DND-41 (cell line): ENCODE data around the gene C2CD3.
"Not testable (repeated sequence)": the region's sequence is repeated elsewhere in the genome, so short reads cannot be mapped to it uniquely, and the experiment has no call there.

Experiments
- ATAC-seq: fragments of 200-7000 bp; cut with Tn5 transposase; 3 replicates; pipeline ENCODE4 v1.9.1; 2021; ENCODE audit warnings: low read depth; ENCODE audit not compliant: insufficient read depth
- DNase-seq: peaks from one replicate; pipeline ENCODE4 v3.0.0-alpha.2; 2020
- H2AFZ ChIP-seq: 2 replicates; pipeline ENCODE4 v1.6.0; 2012; ENCODE audit warnings: low read depth, low read length
- H3K27ac ChIP-seq: 2 replicates; pipeline ENCODE4 v1.5.1; 2012; ENCODE audit warnings: low read length, inconsistent platforms
- H3K27me3 ChIP-seq: fragments of 200-600 bp; sonication (generic); 2 replicates; pipeline ENCODE4 v1.6.0; 2012; ENCODE audit warnings: low read length, mild to moderate bottlenecking, inconsistent platforms; ENCODE audit not compliant: insufficient read depth, poor library complexity
- H3K36me3 ChIP-seq: 2 replicates; pipeline ENCODE4 v1.5.1; 2012; ENCODE audit warnings: low read length, inconsistent platforms; ENCODE audit not compliant: insufficient read depth
- H3K4me1 ChIP-seq: 2 replicates; pipeline ENCODE4 v1.5.1; 2012; ENCODE audit warnings: mild to moderate bottlenecking, low read length; ENCODE audit not compliant: insufficient read depth
- H3K4me2 ChIP-seq: 2 replicates; pipeline ENCODE4 v1.6.0; 2012; ENCODE audit warnings: mild to moderate bottlenecking, moderate library complexity, low read length, inconsistent platforms; ENCODE audit not compliant: insufficient read depth
- H3K4me3 ChIP-seq, 2 experiments: fragments of 200-600 bp in 1 of 2; shearing (Covaris generic) in 1 of 2; 2 replicates each; pipeline ENCODE4 v1.5.1; 2012 to 2016; ENCODE audit warnings: inconsistent platforms in 2 of 2, low read length in 2 of 2, mild to moderate bottlenecking in 2 of 2, low read depth in 1 of 2, moderate library complexity in 1 of 2
- H3K79me2 ChIP-seq: 2 replicates; pipeline ENCODE4 v1.6.0; 2012; ENCODE audit warnings: low read length, inconsistent platforms; ENCODE audit not compliant: insufficient read depth
- H3K9ac ChIP-seq: 2 replicates; pipeline ENCODE4 v1.6.0; 2012; ENCODE audit warnings: low read depth, mild to moderate bottlenecking, inconsistent platforms, low read length, moderate library complexity
- H3K9me3 ChIP-seq: 2 replicates; pipeline ENCODE4 v1.5.1; 2012; ENCODE audit warnings: low read length, moderate library complexity, mild to moderate bottlenecking, inconsistent platforms; ENCODE audit not compliant: insufficient read depth, severe bottlenecking
- H4K20me1 ChIP-seq: 2 replicates; pipeline ENCODE4 v1.6.0; 2012; ENCODE audit warnings: low read length; ENCODE audit not compliant: insufficient read depth
- EZH2 ChIP-seq: IDR thresholded peaks from 3 replicates; pipeline ENCODE4 v1.6.1; 2012; ENCODE audit warnings: borderline replicate concordance, low read depth, mild to moderate bottlenecking, moderate library complexity, low read length, inconsistent platforms; ENCODE audit not compliant: severe bottlenecking
- TF ChIP-seq, protein P1 (sequence below): IDR thresholded peaks from 2 replicates; pipeline ENCODE4 v1.5.1; 2012; ENCODE audit warnings: borderline replicate concordance, low read length, moderate library complexity, mild to moderate bottlenecking; ENCODE audit not compliant: poor library complexity, severe bottlenecking; ENCODE audit errors: extremely low read depth

Gene C2CD3

GRCh38 chr11:74085542-74085892 is 85.3 kb downstream of the C2CD3 start:
- Histone ChIP-seq H3K9ac (no peak overlapping the region), H4K20me1 (no peaks in the 10 kb centered on the region), H3K27ac (no peak overlapping the region), H2AFZ (no peak overlapping the region), H3K4me2 (no peak overlapping the region), H3K36me3 (peaks cover 64% of the 10 kb centered on the region), H3K9me3 (no peaks in the 10 kb centered on the region), H3K79me2 (no peaks in the 10 kb centered on the region), H3K4me3 (no peak overlapping the region), H3K27me3 (no peaks in the 10 kb centered on the region), H3K4me1 (peaks cover 6% of the 10 kb centered on the region)
- DNase-seq, result no peak
- no peak for TF ChIP-seq EZH2
- TF ChIP-seq, protein P1, sequence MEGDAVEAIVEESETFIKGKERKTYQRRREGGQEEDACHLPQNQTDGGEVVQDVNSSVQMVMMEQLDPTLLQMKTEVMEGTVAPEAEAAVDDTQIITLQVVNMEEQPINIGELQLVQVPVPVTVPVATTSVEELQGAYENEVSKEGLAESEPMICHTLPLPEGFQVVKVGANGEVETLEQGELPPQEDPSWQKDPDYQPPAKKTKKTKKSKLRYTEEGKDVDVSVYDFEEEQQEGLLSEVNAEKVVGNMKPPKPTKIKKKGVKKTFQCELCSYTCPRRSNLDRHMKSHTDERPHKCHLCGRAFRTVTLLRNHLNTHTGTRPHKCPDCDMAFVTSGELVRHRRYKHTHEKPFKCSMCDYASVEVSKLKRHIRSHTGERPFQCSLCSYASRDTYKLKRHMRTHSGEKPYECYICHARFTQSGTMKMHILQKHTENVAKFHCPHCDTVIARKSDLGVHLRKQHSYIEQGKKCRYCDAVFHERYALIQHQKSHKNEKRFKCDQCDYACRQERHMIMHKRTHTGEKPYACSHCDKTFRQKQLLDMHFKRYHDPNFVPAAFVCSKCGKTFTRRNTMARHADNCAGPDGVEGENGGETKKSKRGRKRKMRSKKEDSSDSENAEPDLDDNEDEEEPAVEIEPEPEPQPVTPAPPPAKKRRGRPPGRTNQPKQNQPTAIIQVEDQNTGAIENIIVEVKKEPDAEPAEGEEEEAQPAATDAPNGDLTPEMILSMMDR, result no peak
- no peak for ATAC-seq

DNA sequence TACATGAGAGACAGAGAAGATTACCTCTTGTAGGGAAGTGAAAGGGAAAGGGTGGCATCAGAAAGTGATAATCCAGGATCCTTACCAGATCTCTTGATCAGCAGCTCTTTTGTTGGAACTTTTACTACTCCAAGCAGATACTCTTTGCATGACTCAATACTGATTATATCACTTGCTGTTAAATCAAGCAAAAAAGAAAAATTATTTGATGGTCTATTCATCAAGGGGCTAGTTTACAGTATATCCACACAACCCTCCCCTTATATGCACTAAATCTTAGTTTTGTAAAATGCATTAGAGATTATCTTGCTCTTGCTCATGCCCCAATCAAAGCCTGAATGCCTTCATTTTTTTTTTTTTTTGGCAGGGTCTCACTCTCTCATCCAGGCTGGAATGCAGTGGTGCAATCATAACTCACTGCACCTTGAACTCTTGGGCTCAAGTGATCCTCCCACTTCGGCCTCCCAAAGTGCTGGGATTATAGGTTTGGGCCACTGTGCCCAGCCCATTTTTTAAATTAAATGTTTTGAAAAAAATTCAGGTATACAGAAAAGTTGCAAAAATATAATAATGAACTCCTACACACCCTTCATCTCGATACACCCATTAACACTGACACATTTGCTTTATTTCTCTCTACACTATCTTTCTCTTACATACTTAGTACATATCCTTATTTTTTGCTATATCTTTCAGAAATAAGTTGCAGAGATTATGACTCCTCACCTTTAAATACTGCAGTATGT is 85.8 kb downstream of the C2CD3 start:
- Histone ChIP-seq H2AFZ (no peak overlapping the region), H3K79me2 (no peaks in the 10 kb centered on the region), H3K4me2 (no peak overlapping the region), H3K4me3 (no peak overlapping the region), H3K27ac (no peak overlapping the region), H3K9me3 (no peaks in the 10 kb centered on the region), H3K36me3 (peaks cover 62% of the 10 kb centered on the region), H3K4me1 (peaks cover 5% of the 10 kb centered on the region), H3K9ac (no peak overlapping the region), H3K27me3 (no peaks in the 10 kb centered on the region), H4K20me1 (no peaks in the 10 kb centered on the region)
- no peak for DNase-seq
- TF ChIP-seq, protein P1, result no peak
- TF ChIP-seq EZH2, result no peak
- no peak for ATAC-seq

- not testable (repeated sequence) for H3K27me3 ChIP-seq, DNase-seq, H3K4me3 ChIP-seq, H4K20me1 ChIP-seq, H3K9me3 ChIP-seq, H3K4me2 ChIP-seq, H3K4me1 ChIP-seq, H3K79me2 ChIP-seq, H3K27ac ChIP-seq, ATAC-seq, H3K9ac ChIP-seq, H2AFZ ChIP-seq
- H3K36me3 ChIP-seq, result peaks cover 56% of the 10 kb centered on the region
Measured at GRCh38 chr11:74083927-74084326, 86.9 kb downstream of the C2CD3 start.

- no peaks in the 10 kb centered on the region for H3K9me3 ChIP-seq
- H3K4me1 ChIP-seq, result no peaks in the 10 kb centered on the region
- no peaks in the 10 kb centered on the region for H4K20me1 ChIP-seq
- H3K36me3 ChIP-seq, result peaks cover 60% of the 10 kb centered on the region
- no peaks in the 10 kb centered on the region for H3K79me2 ChIP-seq
- H3K27me3 ChIP-seq, result no peaks in the 10 kb centered on the region
- ATAC-seq (no peak), DNase-seq (no peak)
- no peak overlapping the region for H3K4me2 ChIP-seq
- no peak overlapping the region for H2AFZ ChIP-seq
- H3K9ac ChIP-seq, result no peak overlapping the region
- no peak overlapping the region for H3K4me3 ChIP-seq
- H3K27ac ChIP-seq, result no peak overlapping the region
- no peak for TF ChIP-seq EZH2
- TF ChIP-seq, protein P1, result no peak
Measured at GRCh38 chr11:74081428-74081827, 89.4 kb downstream of the C2CD3 start.
